Measurements from ENCODE around the gene HEMK1.

The HEMK1 gene

GRCh38 chr3:50573566-50574443 is 4.5 kb downstream of the HEMK1 start:
- peak; percentile 68 for DNase-seq (ENCODE audit: low read depth)

- DNase-seq (ENCODE audit: low read depth), result no peak
Observed at GRCh38 chr3:50574444-50574831, 5.1 kb downstream of the HEMK1 start.

- no peak for DNase-seq (ENCODE audit: low read depth)
Observed at GRCh38 chr3:50575372-50575771, 6.0 kb downstream of the HEMK1 start.

- no peak for DNase-seq (ENCODE audit: low read depth)
Observed at GRCh38 chr3:50577348-50577747, 8.0 kb downstream of the HEMK1 start.

GRCh38 chr3:50580683-50581458 is 11.5 kb downstream of the HEMK1 start:
- no peak for DNase-seq (ENCODE audit: low read depth)

GRCh38 chr3:50581459-50581842 is 12.1 kb downstream of the HEMK1 start:
- DNase-seq (ENCODE audit: low read depth), result no peak

- no peak for DNase-seq (ENCODE audit: low read depth)
Observed at GRCh38 chr3:50582083-50582482, 12.8 kb downstream of the HEMK1 start.

- DNase-seq (ENCODE audit: low read depth), result no peak
Observed at GRCh38 chr3:50583897-50584296, 14.6 kb downstream of the HEMK1 start.

GRCh38 chr3:50584391-50584790 is 15.1 kb downstream of the HEMK1 start:
- DNase-seq (ENCODE audit: low read depth), result no peak

- DNase-seq (ENCODE audit: low read depth), result no peak
Observed at GRCh38 chr3:50585919-50586762, 16.8 kb downstream of the HEMK1 start.

GRCh38 chr3:50586763-50587070 is 17.4 kb downstream of the HEMK1 start:
- DNase-seq (ENCODE audit: low read depth), result no peak

GRCh38 chr3:50587373-50587772 is 18.1 kb downstream of the HEMK1 start:
- no peak for DNase-seq (ENCODE audit: low read depth)

- DNase-seq (ENCODE audit: low read depth), result peak; percentile 67
Observed at GRCh38 chr3:50587806-50588758, 18.8 kb downstream of the HEMK1 start.

GRCh38 chr3:50588759-50589433 is 19.6 kb downstream of the HEMK1 start:
- DNase-seq (ENCODE audit: low read depth), result no peak

- no peak for DNase-seq (ENCODE audit: low read depth)
Observed at GRCh38 chr3:50591196-50591741, 21.9 kb downstream of the HEMK1 start.

- DNase-seq (ENCODE audit: low read depth), result no peak
Observed at GRCh38 chr3:50592568-50592967, 23.2 kb downstream of the HEMK1 start.

GRCh38 chr3:50594253-50594785 is 25.0 kb downstream of the HEMK1 start:
- DNase-seq (ENCODE audit: low read depth), result no peak

GRCh38 chr3:50599115-50599715 is 29.9 kb downstream of the HEMK1 start:
- no peak for DNase-seq (ENCODE audit: low read depth)

- DNase-seq (ENCODE audit: low read depth), result no peak
Observed at GRCh38 chr3:50599716-50600118, 30.4 kb downstream of the HEMK1 start.

Data from activated gamma-delta T cell treated with anti-CD3 and anti-CD28 coated beads, Interleukin-2, amount 50 U/mL, for 16 hours (primary cell).